Right lobe of liver (tissue), 6 donors: ENCODE measurements around the gene CTSD. TPM values are rescaled to one million over a fixed set of nuclear protein-coding genes. Genes with fewer than 3 reads are reported as not detected.
A peak's percentile ranks its signal among the peaks of the same experiment; 100 is the strongest.

Experiments
- ATAC-seq, 4 donors: fragments of 200-7000 bp; cut with Tn5 transposase; one replicate each; pipeline ENCODE4 v1.9.1; 2020; ENCODE audit warnings: mild to moderate bottlenecking in 4 of 4, moderate library complexity in 4 of 4
- DNase-seq, 3 donors: peaks; one replicate each; pipeline ENCODE4 v3.0.0-alpha.2; 2020
- H3K27ac ChIP-seq, 3 donors: fragments of 200-600 bp; one replicate each; pipeline ENCODE4 v1.8.0; 2022
- H3K27me3 ChIP-seq, 2 donors: fragments of 200-600 bp; one replicate each; pipeline ENCODE4 v1.8.0; 2022
- H3K36me3 ChIP-seq, 4 donors: fragments of 200-600 bp; sonication (generic) in 1 of 4; one replicate each; pipeline versions ENCODE4 v1.5.1 to v1.8.0; 2017 to 2022; ENCODE audit warnings: control low read depth in 1 of 4
- H3K4me1 ChIP-seq, 4 donors: fragments of 200-600 bp; sonication (generic) in 1 of 4; one replicate each; pipeline versions ENCODE4 v1.5.1 to v1.8.0; 2017 to 2022; ENCODE audit warnings: control low read depth in 1 of 4
- H3K4me3 ChIP-seq, 3 donors: fragments of 200-600 bp; one replicate each; pipeline ENCODE4 v1.8.0; 2022
- H3K9me3 ChIP-seq, 4 donors: fragments of 200-600 bp; sonication (generic) in 1 of 4; one replicate each; pipeline versions ENCODE4 v1.5.1 to v1.8.0; 2017 to 2022; ENCODE audit warnings: control low read depth in 1 of 4
- POLR2A ChIP-seq: fragments of 450-650 bp; IDR thresholded peaks from one replicate; pipeline ENCODE4 v1.6.1; 2017; ENCODE audit warnings: antibody characterized with exemption, mild to moderate bottlenecking
- WGBS: methylation state at CpG from one replicate; pipeline ENCODE4 v1.1.6; 2018; ENCODE audit warnings: low coverage, low lambda C conversion rate; ENCODE audit not compliant: insufficient coverage; ENCODE audit errors: missing lambda C conversion rate; 5-methylcytosine and 5-hydroxymethylcytosine counted together
- intact Hi-C, 2 donors: fragments of 100-400 bp; cut with DNase I; formaldehyde crosslinking; loops; one replicate each; pipeline versions ENCODE4 v1.11.2 to v1.14.1; 2022
- total RNA-seq, 6 experiments: library from RNA; depleted of rRNA in 2 of 6; stranded (reverse); fragments of >200 nt in 2 of 6; fragmentation: NEBNext Ultra II Directional in 3 of 6; extraction: Animal tissue kit (Norgen Biotek cat#: 25700) in 3 of 6; gene quantifications; one replicate each; pipeline versions ENCODE4 v1.1.0 to v1.2.4, GENCODE V29; 2016 to 2023
- TF ChIP-seq, protein P1 (sequence below), 4 donors: fragments of 200-600 bp in 3 of 4; fragments of 450-650 bp in 1 of 4; IDR thresholded peaks; one replicate each; pipeline versions ENCODE4 v1.5.1 to v1.8.0; 2016 to 2022; ENCODE audit warnings: antibody characterized with exemption in 4 of 4, mild to moderate bottlenecking in 2 of 4
- donor health status: DM: no; HTN: yes; CAD: no.
- donor health status: DM: no; HTN: no; CAD: no.
- donor health status: DM: no; HTN: no; CAD: no.
- donor health status: DM: no; HTN: yes; CAD: no.
- donor health status: DM: no; HTN: yes; CAD: no.

CTSD gene
- total RNA-seq, 6 experiments from 2014 or later = 515 to 1,549 (median 1,009) TPM

DNA sequence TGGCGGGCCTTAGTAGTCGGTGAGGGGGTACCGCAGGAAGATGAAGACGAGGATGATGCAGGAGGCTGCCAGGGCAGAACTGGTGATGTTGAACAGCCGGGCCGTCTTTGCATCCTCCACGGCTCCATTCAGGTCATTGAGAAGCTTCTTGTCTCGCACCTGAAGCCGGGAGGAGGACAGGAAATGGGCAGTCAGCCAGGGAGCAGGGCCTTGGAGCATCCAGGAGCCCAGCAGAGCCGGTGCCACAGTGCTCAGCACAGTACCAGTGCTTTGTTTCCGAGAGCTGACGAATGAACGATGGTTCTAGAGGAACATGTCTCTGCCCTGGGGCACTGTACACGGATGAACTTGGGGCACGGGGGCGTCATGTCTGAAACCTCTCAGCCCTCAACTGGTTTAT is 28.5 kb downstream of the CTSD start:
- peaks cover 0 to 7% (median 1%) of the 10 kb centered on the region in 4 donors for H3K9me3 ChIP-seq
- intact Hi-C loops = no loop called here
- no peak overlapping the region for H3K27ac ChIP-seq
- DNase-seq (peak in 1 of 3 donors; percentile 42), ATAC-seq (no peak)
- no peaks in the 10 kb centered on the region for H3K4me1 ChIP-seq
- TF ChIP-seq, protein P1, sequence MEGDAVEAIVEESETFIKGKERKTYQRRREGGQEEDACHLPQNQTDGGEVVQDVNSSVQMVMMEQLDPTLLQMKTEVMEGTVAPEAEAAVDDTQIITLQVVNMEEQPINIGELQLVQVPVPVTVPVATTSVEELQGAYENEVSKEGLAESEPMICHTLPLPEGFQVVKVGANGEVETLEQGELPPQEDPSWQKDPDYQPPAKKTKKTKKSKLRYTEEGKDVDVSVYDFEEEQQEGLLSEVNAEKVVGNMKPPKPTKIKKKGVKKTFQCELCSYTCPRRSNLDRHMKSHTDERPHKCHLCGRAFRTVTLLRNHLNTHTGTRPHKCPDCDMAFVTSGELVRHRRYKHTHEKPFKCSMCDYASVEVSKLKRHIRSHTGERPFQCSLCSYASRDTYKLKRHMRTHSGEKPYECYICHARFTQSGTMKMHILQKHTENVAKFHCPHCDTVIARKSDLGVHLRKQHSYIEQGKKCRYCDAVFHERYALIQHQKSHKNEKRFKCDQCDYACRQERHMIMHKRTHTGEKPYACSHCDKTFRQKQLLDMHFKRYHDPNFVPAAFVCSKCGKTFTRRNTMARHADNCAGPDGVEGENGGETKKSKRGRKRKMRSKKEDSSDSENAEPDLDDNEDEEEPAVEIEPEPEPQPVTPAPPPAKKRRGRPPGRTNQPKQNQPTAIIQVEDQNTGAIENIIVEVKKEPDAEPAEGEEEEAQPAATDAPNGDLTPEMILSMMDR (IDR thresholded peaks at IDR 0.05) = no peak
- TF ChIP-seq POLR2A = no peak
- no peaks in the 10 kb centered on the region for H3K36me3 ChIP-seq
- no peak overlapping the region for H3K4me3 ChIP-seq
- no peaks in the 10 kb centered on the region for H3K27me3 ChIP-seq
- 57% methylated on average over 7 of the region's 16 CpGs for WGBS

GRCh38 chr11:1734641-1735081 is 29.1 kb downstream of the CTSD start:
- H3K36me3 ChIP-seq = no peaks in the 10 kb centered on the region
- H3K4me3 ChIP-seq = no peak overlapping the region
- WGBS = 30% methylated on average over 7 of the region's 10 CpGs
- H3K27ac ChIP-seq = no peak overlapping the region
- ATAC-seq (peak in 3 of 4 donors; percentile 5 to 28 (median 13)), DNase-seq (peak in 1 of 3 donors; percentile 46)
- H3K9me3 ChIP-seq = peaks cover 0 to 7% (median 1%) of the 10 kb centered on the region in 4 donors
- no peaks in the 10 kb centered on the region for H3K27me3 ChIP-seq
- intact Hi-C loops = no loop called here
- TF ChIP-seq POLR2A = no peak
- no peaks in the 10 kb centered on the region for H3K4me1 ChIP-seq

DNA sequence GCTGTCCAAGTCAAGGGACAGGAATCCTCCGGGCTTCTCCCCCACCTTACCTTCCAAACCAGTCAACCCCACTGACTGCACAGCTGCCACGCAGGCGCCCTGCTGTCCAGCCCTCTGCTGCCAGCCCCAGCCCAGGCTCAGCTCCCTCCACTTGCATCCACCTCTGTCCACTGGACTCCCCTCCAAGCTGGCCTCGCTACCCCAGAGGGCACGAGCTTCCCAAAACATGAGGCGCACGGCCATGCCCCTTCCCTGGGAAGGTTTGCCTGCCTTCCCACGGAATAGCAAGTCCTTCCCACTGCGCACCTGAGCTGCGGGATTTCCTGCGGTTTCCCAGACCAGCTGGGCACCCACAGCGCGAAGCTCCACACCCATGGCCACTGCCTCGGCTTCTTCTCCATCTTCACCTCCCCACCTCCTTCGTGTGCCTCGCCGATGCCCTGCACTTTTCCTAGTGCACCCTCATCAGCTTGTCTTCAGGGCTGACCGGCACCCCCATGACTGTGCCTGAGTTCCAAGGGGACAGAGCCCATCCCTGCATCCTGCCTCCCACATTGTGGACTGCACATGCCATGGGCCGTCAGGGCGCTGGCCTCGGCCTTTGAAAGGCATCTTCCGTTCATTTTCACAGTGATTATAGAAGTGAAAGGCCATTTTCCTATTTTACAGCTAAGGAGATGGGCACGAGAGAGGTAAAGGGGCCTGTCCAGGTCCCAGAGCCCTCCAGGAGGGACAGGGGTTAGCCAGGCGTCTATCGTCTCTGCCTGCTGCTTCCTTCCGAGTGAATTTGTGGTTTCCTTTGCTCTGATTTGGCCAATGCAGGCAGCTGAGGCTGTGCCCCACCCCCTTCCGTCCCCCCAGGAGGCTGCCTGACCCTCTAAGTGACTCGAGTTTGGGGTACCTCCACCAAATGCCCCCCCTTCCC is 29.7 kb downstream of the CTSD start:
- H3K4me3 ChIP-seq = no peak overlapping the region
- DNase-seq = peak in 1 of 3 donors; percentile 42
- H3K27me3 ChIP-seq = no peaks in the 10 kb centered on the region
- peak; percentile 3 to 21 (median 13) for ATAC-seq
- H3K4me1 ChIP-seq = no peaks in the 10 kb centered on the region
- TF ChIP-seq, protein P1 (IDR thresholded peaks at IDR 0.05) = no peak
- no peak for TF ChIP-seq POLR2A
- H3K9me3 ChIP-seq = peaks cover 0 to 7% (median 1%) of the 10 kb centered on the region in 4 donors
- H3K27ac ChIP-seq = no peak overlapping the region
- whole genome bisulfite sequencing = 55% methylated on average over 16 of the region's 28 CpGs
- H3K36me3 ChIP-seq = no peaks in the 10 kb centered on the region
- intact Hi-C loops = no loop called here

DNA sequence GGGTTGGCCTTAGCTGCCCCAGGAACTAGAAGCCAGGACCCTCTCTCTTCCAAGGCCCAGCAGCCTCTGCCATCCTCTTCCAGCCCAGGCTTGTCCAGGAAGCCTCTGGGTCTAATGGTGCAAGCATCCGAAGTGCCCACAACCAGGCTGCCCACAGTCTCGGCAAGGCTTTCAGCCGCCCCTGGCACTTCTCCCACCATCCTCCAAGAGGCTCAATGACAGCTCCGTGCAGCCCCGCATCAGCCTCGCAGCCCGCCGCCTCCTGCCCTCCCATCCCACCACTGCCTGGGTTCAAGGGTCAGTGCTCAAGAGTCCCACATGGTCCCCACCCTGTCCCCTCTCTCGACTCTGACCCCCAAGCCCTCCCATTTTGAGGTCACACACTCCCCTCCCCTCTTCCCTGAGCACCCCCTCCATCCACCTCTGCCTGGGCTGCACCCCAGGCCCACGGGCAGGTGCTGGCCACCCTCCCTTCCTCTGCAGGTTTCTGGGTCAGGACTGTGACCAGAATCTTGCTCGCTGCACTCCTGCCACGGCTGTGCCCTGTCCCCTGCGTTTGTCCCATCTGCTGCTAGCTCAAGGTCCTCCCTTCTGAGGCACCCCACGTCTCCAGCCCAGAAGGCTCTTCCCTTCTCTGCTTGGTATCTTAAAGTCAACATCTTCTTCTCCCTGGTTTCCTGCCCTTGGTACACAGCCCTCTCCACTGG is 30.6 kb downstream of the CTSD start:
- Histone ChIP-seq H3K36me3 (no peaks in the 10 kb centered on the region), H3K4me3 (no peak overlapping the region), H3K27me3 (no peaks in the 10 kb centered on the region), H3K9me3 (peaks cover 0 to 7% (median 1%) of the 10 kb centered on the region in 4 donors), H3K4me1 (no peaks in the 10 kb centered on the region), H3K27ac (no peak overlapping the region)
- intact Hi-C loops = no loop called here
- DNase-seq (peak in 1 of 3 donors; percentile 42), ATAC-seq (peak in 2 of 4 donors; percentile 5 to 12)
- WGBS = 36% methylated on average over 5 of the region's 14 CpGs
- TF ChIP-seq POLR2A = no peak
- TF ChIP-seq, protein P1 (IDR thresholded peaks at IDR 0.05) = no peak
